Right lobe of liver (tissue), 4 donors: ENCODE data around the gene ASAP2.

ENCODE experiments used
- CTCF ChIP-seq, 4 donors: fragments of 200-600 bp in 3 of 4; fragments of 450-650 bp in 1 of 4; IDR thresholded peaks; one replicate each; pipeline versions ENCODE4 v1.5.1 to v1.8.0; 2016 to 2022; ENCODE audit warnings: antibody characterized with exemption in 4 of 4, mild to moderate bottlenecking in 2 of 4
- POLR2A ChIP-seq: fragments of 450-650 bp; IDR thresholded peaks from one replicate; pipeline ENCODE4 v1.6.1; 2017; ENCODE audit warnings: antibody characterized with exemption, mild to moderate bottlenecking
- donor health status: DM: no; HTN: no; CAD: no.
- donor health status: DM: no; HTN: no; CAD: no.
- donor health status: DM: no; HTN: yes; CAD: no.

- TF ChIP-seq POLR2A (no peak), CTCF (IDR thresholded peaks at IDR 0.05) (no peak)
Observed at GRCh38 chr2:9422321-9423099, 215.9 kb downstream of the ASAP2 start.
